NK-92 treated with Interleukin-12 subunit alpha and Interleukin-12 subunit beta, amount 100 ng/mL, for 24 hours (cell line): Measurements from ENCODE around the gene NCR3LG1.
A peak's percentile ranks its signal among the peaks of the same experiment; 100 is the strongest.

Experiments
- DNase-seq: peaks from one replicate; lab custom pipeline; 2025; lab: John Stamatoyannopoulos, UW

Gene NCR3LG1

GRCh38 chr11:17351510-17352176, at the start of gene NCR3LG1:
Gene NCR3LG1 (plus strand): TSS chr11:17351800. CDS start chr11:17351970, 170 bp downstream.
- no peak for DNase-seq

- no peak for DNase-seq
These were observed 38.0 kb upstream of the NCR3LG1 start for GRCh38 chr11:17313349-17314231.

- DNase-seq: no peak
These were observed 37.4 kb upstream of the NCR3LG1 start for GRCh38 chr11:17314232-17314547.

GRCh38 chr11:17314904-17315426, 36.6 kb upstream of the NCR3LG1 start:
- DNase-seq: no peak

GRCh38 chr11:17328871-17329494, 22.6 kb upstream of the NCR3LG1 start:
- no peak for DNase-seq

GRCh38 chr11:17331669-17332068, 19.9 kb upstream of the NCR3LG1 start:
- no peak for DNase-seq

GRCh38 chr11:17333799-17334586, 17.6 kb upstream of the NCR3LG1 start:
- DNase-seq: no peak

- DNase-seq: no peak
These were observed 8.3 kb upstream of the NCR3LG1 start for GRCh38 chr11:17343257-17343656.

GRCh38 chr11:17343907-17344306, 7.7 kb upstream of the NCR3LG1 start:
- no peak for DNase-seq

GRCh38 chr11:17347676-17348075, 3.9 kb upstream of the NCR3LG1 start:
- no peak for DNase-seq

GRCh38 chr11:17350455-17351171, 987 bp upstream of the NCR3LG1 start:
- no peak for DNase-seq

- no peak for DNase-seq
These were observed 459 bp upstream of the NCR3LG1 start for GRCh38 chr11:17351172-17351509.

- peak; percentile 45 for DNase-seq
These were observed 1.6 kb downstream of the NCR3LG1 start for GRCh38 chr11:17352950-17353820.

- DNase-seq: no peak
These were observed 2.4 kb downstream of the NCR3LG1 start for GRCh38 chr11:17353821-17354600.

- DNase-seq: peak; percentile 43
These were observed 3.0 kb downstream of the NCR3LG1 start for GRCh38 chr11:17354601-17354991.

GRCh38 chr11:17366495-17366894, 14.9 kb downstream of the NCR3LG1 start:
- DNase-seq: peak; percentile 7

- no peak for DNase-seq
These were observed 17.0 kb downstream of the NCR3LG1 start for GRCh38 chr11:17368551-17368950.

- DNase-seq: no peak
These were observed 17.5 kb downstream of the NCR3LG1 start for GRCh38 chr11:17369094-17369493.

- no peak for DNase-seq
These were observed 18.2 kb downstream of the NCR3LG1 start for GRCh38 chr11:17369684-17370243.
